ENCODE results near the gene GNAQ. TPM values are rescaled to one million over a fixed set of nuclear protein-coding genes. Genes with fewer than 3 reads are reported as not detected.

The GNAQ gene
- total RNA-seq, 3 donors from 2014 or later (not counting 1 experiment from before 2014, with no cell fraction given), result 17.8 to 51.6 (median 24.5) TPM

DNA sequence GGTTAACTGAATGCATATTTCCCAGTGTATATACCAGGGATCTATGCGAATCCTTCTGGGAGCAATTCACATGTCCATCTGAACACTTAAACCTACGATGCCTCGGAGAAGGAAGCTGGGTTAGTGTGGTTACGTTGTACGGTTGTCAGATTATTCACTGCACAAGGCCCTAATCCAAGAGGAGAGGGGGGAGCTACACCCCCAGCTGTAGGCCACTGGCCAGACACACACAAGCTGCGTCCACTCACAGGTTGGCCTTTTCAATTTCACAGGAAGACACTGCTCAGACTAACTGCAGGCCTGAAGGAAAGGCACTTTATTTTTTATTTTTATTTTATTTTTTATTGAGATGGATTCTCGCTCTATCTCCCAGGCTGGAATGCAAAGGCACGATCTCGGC lies 199.0 kb downstream of the GNAQ start:
- intact Hi-C loops (cut with micrococcal nuclease), result loop anchor here (10.0 kb wide), 1 partner anchor 382 kb away; no protein-coding TSS in a partner anchor
- Mint-ChIP-seq H3K4me3 (no peak overlapping the region), H3K9me3 (no peaks in the 10 kb centered on the region), H3K27ac (no peak overlapping the region), H3K27me3 (ENCODE audit: low read depth in 2 of 2) (peaks cover 3 to 13% of the 10 kb centered on the region in 2 donors), H3K36me3 (no peaks in the 10 kb centered on the region), H3K4me1 (peaks cover 39% of the 10 kb centered on the region in 2 donors)
- 93% methylated on average over 9 of the region's 9 CpGs for WGBS (ENCODE audit: insufficient coverage)
- Histone ChIP-seq H3K27ac (ENCODE audit: low read length) (no peak overlapping the region), H3K27me3 (ENCODE audit: control insufficient read depth, insufficient read depth, low read length) (no peaks in the 10 kb centered on the region), H3K4me1 (ENCODE audit: control insufficient read depth, insufficient read depth, low read length) (peaks cover 18% of the 10 kb centered on the region), H3K36me3 (ENCODE audit: control insufficient read depth, insufficient read depth, low read length) (no peaks in the 10 kb centered on the region), H3K4me3 (ENCODE audit: low read length) (no peak overlapping the region), H3K9me3 (ENCODE audit: control insufficient read depth, insufficient read depth, low read length) (no peaks in the 10 kb centered on the region)
- ATAC-seq (no peak), DNase-seq (no peak)
- TF ChIP-seq CTCF (IDR thresholded peaks at IDR 0.05), result no peak

DNA sequence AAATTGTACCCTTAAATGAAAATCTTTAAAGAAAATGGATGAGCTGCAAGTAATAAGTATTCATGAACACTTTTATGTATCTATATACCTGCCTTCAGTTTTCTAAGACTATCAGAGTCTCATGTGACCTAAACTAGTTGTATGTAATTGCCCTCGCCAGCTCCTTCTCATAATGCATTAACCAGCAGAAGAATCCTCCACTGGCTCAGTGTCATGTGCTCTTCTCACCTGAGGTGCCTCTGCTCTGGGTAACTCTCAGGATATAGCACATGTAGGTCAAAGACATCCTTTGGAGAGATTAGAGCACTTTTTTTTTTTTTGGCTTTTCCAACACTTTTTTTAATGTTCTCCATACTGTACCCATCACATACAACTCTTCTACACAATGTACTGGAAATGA lies 199.8 kb downstream of the GNAQ start:
- WGBS (ENCODE audit: insufficient coverage), result 78% methylated on average over 1 of the region's 1 CpG
- H3K36me3 Mint-ChIP-seq, result no peaks in the 10 kb centered on the region
- intact Hi-C loops (cut with micrococcal nuclease), result loop anchor here (10.0 kb wide), 1 partner anchor 383 kb away; no protein-coding TSS in a partner anchor
- ATAC-seq (peak in 1 of 3 donors; percentile 14), DNase-seq (no peak)
- no peak for TF ChIP-seq CTCF (IDR thresholded peaks at IDR 0.05)
- no peak overlapping the region for H3K27ac Mint-ChIP-seq
- no peaks in the 10 kb centered on the region for H3K9me3 Mint-ChIP-seq
- H3K27ac ChIP-seq (ENCODE audit: low read length), result no peak overlapping the region
- no peaks in the 10 kb centered on the region for H3K9me3 ChIP-seq (ENCODE audit: control insufficient read depth, insufficient read depth, low read length)
- H3K4me3 Mint-ChIP-seq, result no peak overlapping the region
- no peaks in the 10 kb centered on the region for H3K36me3 ChIP-seq (ENCODE audit: control insufficient read depth, insufficient read depth, low read length)
- peaks cover 47 to 48% of the 10 kb centered on the region in 2 donors for H3K4me1 Mint-ChIP-seq
- no peaks in the 10 kb centered on the region for H3K27me3 ChIP-seq (ENCODE audit: control insufficient read depth, insufficient read depth, low read length)
- peaks cover 19% of the 10 kb centered on the region for H3K4me1 ChIP-seq (ENCODE audit: control insufficient read depth, insufficient read depth, low read length)
- H3K4me3 ChIP-seq (ENCODE audit: low read length), result no peak overlapping the region
- H3K27me3 Mint-ChIP-seq (ENCODE audit: low read depth in 2 of 2), result peaks cover 3 to 13% of the 10 kb centered on the region in 2 donors

DNA sequence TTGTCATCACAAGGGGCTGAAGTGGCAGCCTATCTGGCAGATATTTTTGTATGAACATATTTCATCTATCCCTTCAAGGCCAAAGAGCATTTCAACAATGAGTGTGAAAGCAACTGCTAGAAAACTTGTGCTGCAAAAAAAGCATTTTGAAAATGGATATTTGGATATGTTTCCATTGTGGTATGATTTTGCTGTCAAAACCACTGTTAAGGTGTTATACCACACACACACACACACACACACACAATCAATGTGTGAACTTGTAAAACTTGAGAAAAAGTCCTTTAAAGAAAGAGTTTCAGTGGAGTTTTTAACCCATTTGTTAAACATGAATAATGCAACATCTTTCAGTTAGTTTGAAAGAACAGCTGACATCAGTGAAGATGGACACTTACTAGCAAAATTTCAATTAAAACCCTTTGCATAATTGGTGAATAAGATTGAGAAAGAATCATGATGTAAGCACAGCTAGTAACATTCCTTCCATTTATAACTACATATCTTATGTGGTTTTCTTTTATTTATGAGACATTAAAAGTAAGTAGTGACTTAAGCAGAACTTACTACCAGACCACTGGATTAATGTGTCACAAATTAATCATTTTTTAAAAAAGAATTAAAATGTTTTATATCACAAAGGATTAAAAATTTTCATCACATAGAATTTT lies 200.9 kb downstream of the GNAQ start:
- Histone ChIP-seq H3K36me3 (ENCODE audit: control insufficient read depth, insufficient read depth, low read length) (no peaks in the 10 kb centered on the region), H3K27me3 (ENCODE audit: control insufficient read depth, insufficient read depth, low read length) (no peaks in the 10 kb centered on the region), H3K9me3 (ENCODE audit: control insufficient read depth, insufficient read depth, low read length) (no peaks in the 10 kb centered on the region), H3K4me1 (ENCODE audit: control insufficient read depth, insufficient read depth, low read length) (peaks cover 19% of the 10 kb centered on the region), H3K27ac (ENCODE audit: low read length) (no peak overlapping the region), H3K4me3 (ENCODE audit: low read length) (no peak overlapping the region)
- intact Hi-C loops (cut with micrococcal nuclease), result loop anchor here (10.0 kb wide), 1 partner anchor 384 kb away; no protein-coding TSS in a partner anchor
- Mint-ChIP-seq H3K4me3 (peak overlapping the region; percentile 55), H3K27ac (peak overlapping the region; percentile 61 to 63), H3K36me3 (no peaks in the 10 kb centered on the region), H3K27me3 (ENCODE audit: low read depth in 2 of 2) (peaks cover 3 to 13% of the 10 kb centered on the region in 2 donors), H3K9me3 (no peaks in the 10 kb centered on the region), H3K4me1 (peaks cover 47 to 49% of the 10 kb centered on the region in 2 donors)
- DNase-seq (no peak), ATAC-seq (peak in 2 of 3 donors; percentile 41 to 57)
- no peak for TF ChIP-seq CTCF (IDR thresholded peaks at IDR 0.05)

All from natural killer cell (primary cell).